Mucosa of rectum (tissue), 2 donors: ENCODE data around the gene BICRA.

Experiments
- H3K27ac ChIP-seq, 2 donors: one replicate each; pipeline ENCODE4 v1.7.0; 2013; ENCODE audit warnings: inconsistent platforms in 2 of 2, low read depth in 2 of 2, low read length in 2 of 2
- H3K27me3 ChIP-seq, 2 donors: one replicate each; pipeline ENCODE4 v1.7.0; 2013; ENCODE audit warnings: low read length in 2 of 2; ENCODE audit not compliant: control insufficient read depth in 2 of 2, insufficient read depth in 2 of 2
- H3K36me3 ChIP-seq, 2 donors: one replicate each; pipeline ENCODE4 v1.7.0; 2013; ENCODE audit warnings: low read length in 2 of 2; ENCODE audit not compliant: control insufficient read depth in 2 of 2, insufficient read depth in 2 of 2
- H3K4me1 ChIP-seq, 2 donors: one replicate each; pipeline ENCODE4 v1.7.0; 2013; ENCODE audit warnings: low read length in 2 of 2, mild to moderate bottlenecking in 1 of 2; ENCODE audit not compliant: control insufficient read depth in 2 of 2, insufficient read depth in 2 of 2
- H3K4me3 ChIP-seq, 2 donors: one replicate each; pipeline ENCODE4 v1.7.0; 2013; ENCODE audit warnings: low read length in 2 of 2
- H3K9ac ChIP-seq, 2 donors: one replicate each; pipeline ENCODE4 v1.7.0; 2013; ENCODE audit warnings: low read length in 2 of 2, low read depth in 1 of 2, mild to moderate bottlenecking in 1 of 2
- H3K9me3 ChIP-seq, 2 donors: one replicate each; pipeline ENCODE4 v1.7.0; 2013; ENCODE audit warnings: low read length in 2 of 2; ENCODE audit not compliant: control insufficient read depth in 2 of 2
- donor health status: healthy.
- donor health status: Normal muscosa, but diverticular disease.

Gene BICRA

GRCh38 chr19:47608969-47609905 is at the start of gene BICRA:
Gene BICRA (plus strand): TSS chr19:47609134. CDS start chr19:47673575, 64,441 bp downstream.
- peak within 1 kb of the TSS; percentile 96 to 100 for H3K9ac ChIP-seq
- H3K4me3 ChIP-seq: peak within 1 kb of the TSS; percentile 83 to 96
- no peaks in the 10 kb centered on the region for H3K36me3 ChIP-seq
- H3K27ac ChIP-seq: peak within 1 kb of the TSS; percentile 96 to 98
- peaks cover 13 to 15% of the 10 kb centered on the region in 2 donors for H3K4me1 ChIP-seq
- H3K9me3 ChIP-seq: no peaks in the 10 kb centered on the region
- no peaks in the 10 kb centered on the region for H3K27me3 ChIP-seq

- no peaks in the 10 kb centered on the region for H3K36me3 ChIP-seq
- no peak overlapping the region for H3K9ac ChIP-seq
- H3K9me3 ChIP-seq: no peaks in the 10 kb centered on the region
- H3K4me3 ChIP-seq: no peak overlapping the region
- H3K4me1 ChIP-seq: peaks cover 8 to 13% of the 10 kb centered on the region in 2 donors
- H3K27me3 ChIP-seq: no peaks in the 10 kb centered on the region
- H3K27ac ChIP-seq: peak overlapping the region in 1 of 2 donors; percentile 45
These were observed 47.9 kb upstream of the BICRA start for GRCh38 chr19:47560999-47561398.

DNA sequence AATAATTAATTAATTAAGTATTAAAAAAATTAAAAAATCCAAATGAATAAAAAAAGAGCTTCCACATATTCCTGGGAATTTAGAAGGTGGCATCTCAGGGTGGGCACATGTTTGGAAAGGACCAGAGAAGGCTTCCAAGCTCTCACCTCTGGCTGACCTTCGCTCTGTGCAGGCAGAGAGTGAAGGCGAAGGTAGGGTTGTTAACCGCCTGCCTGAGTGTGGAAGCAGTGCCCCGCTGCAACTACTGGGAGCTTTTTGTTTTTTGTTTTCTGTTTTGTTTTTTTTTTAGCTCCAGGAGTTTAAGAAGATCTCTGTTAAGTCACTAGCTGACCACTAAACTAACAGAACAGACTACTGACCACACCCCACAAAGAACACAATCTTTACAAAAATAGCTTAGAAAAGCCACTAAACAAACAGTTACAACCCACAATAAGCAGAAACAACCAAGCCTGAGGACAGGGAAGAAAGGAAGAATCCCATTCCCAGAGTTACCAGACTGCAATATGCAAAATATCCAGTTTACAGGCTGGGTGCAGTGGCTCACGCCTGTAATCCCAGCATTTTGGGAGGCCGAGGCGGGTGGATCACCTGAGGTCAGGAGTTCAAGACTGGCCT is 47.4 kb upstream of the BICRA start:
- Histone ChIP-seq H3K4me3 (no peak overlapping the region), H3K27me3 (no peaks in the 10 kb centered on the region), H3K27ac (peak overlapping the region in 1 of 2 donors; percentile 32), H3K9me3 (no peaks in the 10 kb centered on the region), H3K9ac (no peak overlapping the region), H3K4me1 (peaks cover 8 to 13% of the 10 kb centered on the region in 2 donors), H3K36me3 (no peaks in the 10 kb centered on the region)

- Histone ChIP-seq H3K4me3 (peak overlapping the region in 1 of 2 donors; percentile 43), H3K4me1 (peaks cover 8 to 13% of the 10 kb centered on the region in 2 donors), H3K36me3 (no peaks in the 10 kb centered on the region), H3K9me3 (no peaks in the 10 kb centered on the region), H3K27me3 (no peaks in the 10 kb centered on the region), H3K9ac (peak overlapping the region in 1 of 2 donors; percentile 5), H3K27ac (peak overlapping the region; percentile 43 to 53)
These were observed 44.9 kb upstream of the BICRA start for GRCh38 chr19:47564081-47564480.

DNA sequence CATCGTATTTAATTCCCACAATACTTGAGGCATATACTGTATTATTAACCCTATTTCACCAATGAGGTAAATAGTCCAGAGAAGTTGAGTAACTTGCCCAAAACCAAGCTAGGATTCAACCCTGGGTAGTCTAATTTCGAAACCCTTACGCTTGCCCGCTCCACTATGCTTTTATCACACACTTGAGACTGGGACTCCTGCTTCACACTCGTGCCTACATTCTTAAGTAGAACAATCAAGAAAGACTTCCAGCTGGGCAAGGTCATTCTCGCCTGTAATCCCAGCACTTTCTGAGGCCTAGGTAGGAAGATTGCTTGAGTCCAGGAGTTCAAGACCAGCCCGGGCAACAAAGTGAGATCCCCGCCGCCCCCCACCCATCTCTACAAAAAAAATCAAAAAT is 39.6 kb upstream of the BICRA start:
- H3K9me3 ChIP-seq: no peaks in the 10 kb centered on the region
- no peaks in the 10 kb centered on the region for H3K36me3 ChIP-seq
- no peaks in the 10 kb centered on the region for H3K4me1 ChIP-seq
- no peak overlapping the region for H3K9ac ChIP-seq
- no peaks in the 10 kb centered on the region for H3K27me3 ChIP-seq
- no peak overlapping the region for H3K4me3 ChIP-seq
- no peak overlapping the region for H3K27ac ChIP-seq

GRCh38 chr19:47572635-47573034 is 36.3 kb upstream of the BICRA start:
- no peak overlapping the region for H3K27ac ChIP-seq
- H3K4me1 ChIP-seq: no peaks in the 10 kb centered on the region
- H3K4me3 ChIP-seq: no peak overlapping the region
- no peaks in the 10 kb centered on the region for H3K27me3 ChIP-seq
- no peaks in the 10 kb centered on the region for H3K9me3 ChIP-seq
- no peak overlapping the region for H3K9ac ChIP-seq
- H3K36me3 ChIP-seq: no peaks in the 10 kb centered on the region

GRCh38 chr19:47573071-47574026 is 35.6 kb upstream of the BICRA start, which contains the start of gene ZNF541:
Gene ZNF541 (minus strand): TSS chr19:47573148. CDS start chr19:47555856, 17,292 bp downstream.
- H3K27ac ChIP-seq: no peak within 1 kb of the TSS
- H3K4me1 ChIP-seq: no peaks in the 10 kb centered on the region
- H3K27me3 ChIP-seq: no peaks in the 10 kb centered on the region
- H3K36me3 ChIP-seq: no peaks in the 10 kb centered on the region
- no peaks in the 10 kb centered on the region for H3K9me3 ChIP-seq
- H3K4me3 ChIP-seq: peak within 1 kb of the TSS; percentile 16 to 50
- H3K9ac ChIP-seq: no peak within 1 kb of the TSS

GRCh38 chr19:47580397-47580796 is 28.5 kb upstream of the BICRA start:
- H3K4me1 ChIP-seq: no peaks in the 10 kb centered on the region
- H3K27ac ChIP-seq: no peak overlapping the region
- no peak overlapping the region for H3K4me3 ChIP-seq
- H3K9me3 ChIP-seq: no peaks in the 10 kb centered on the region
- no peak overlapping the region for H3K9ac ChIP-seq
- H3K36me3 ChIP-seq: no peaks in the 10 kb centered on the region
- H3K27me3 ChIP-seq: no peaks in the 10 kb centered on the region

DNA sequence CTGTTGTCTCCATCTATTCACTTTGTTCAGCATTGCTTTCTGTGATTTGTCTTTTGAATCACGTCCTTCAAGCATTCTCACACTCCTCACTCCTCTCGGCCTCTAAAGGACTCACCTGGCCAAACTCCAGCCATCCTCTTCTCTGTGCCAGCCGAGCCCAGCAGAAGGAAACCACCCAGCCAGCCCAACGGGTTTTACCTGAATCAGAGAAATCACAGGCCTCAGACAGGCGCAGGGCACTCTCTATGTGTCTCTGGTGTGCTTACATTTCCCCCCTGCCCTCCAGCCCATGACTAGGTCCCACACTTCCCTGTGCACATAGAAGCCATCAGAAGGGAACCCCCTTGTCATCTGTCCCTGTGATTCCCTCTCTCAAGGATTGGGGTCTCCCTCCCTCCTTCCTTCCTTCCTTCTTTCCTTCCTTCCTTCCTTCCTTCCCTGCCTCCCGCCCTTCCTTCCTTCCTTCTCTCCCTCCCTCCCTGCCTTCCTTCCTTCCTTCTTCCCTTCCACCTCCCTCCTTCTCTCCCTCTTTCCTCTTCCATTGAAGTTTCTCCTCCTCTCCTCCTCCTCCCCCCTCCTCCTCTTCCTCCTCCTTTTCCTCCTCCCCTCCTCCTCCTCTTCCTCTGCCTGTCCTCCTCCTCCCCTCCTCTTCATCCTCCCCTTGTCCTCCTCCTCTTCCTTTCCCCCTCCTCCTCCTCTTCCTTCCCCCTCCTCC is 27.2 kb upstream of the BICRA start:
- H3K9ac ChIP-seq: no peak overlapping the region
- no peak overlapping the region for H3K27ac ChIP-seq
- no peaks in the 10 kb centered on the region for H3K27me3 ChIP-seq
- H3K36me3 ChIP-seq: no peaks in the 10 kb centered on the region
- H3K4me3 ChIP-seq: no peak overlapping the region
- peaks cover 0 to 4% of the 10 kb centered on the region in 2 donors for H3K9me3 ChIP-seq
- H3K4me1 ChIP-seq: no peaks in the 10 kb centered on the region
